Epithelial cell of proximal tubule (primary cell): ENCODE data around the gene NOS1AP. TPM values are rescaled to one million over a fixed set of nuclear protein-coding genes. Genes with fewer than 3 reads are reported as not detected.

Source experiments
- DNase-seq: peaks from one replicate; pipeline ENCODE4 v3.0.0-alpha.2; 2011; ENCODE audit warnings: low read depth
- H3K4me3 ChIP-seq: 2 replicates; pipeline ENCODE4 v1.5.1; 2011; ENCODE audit warnings: low read depth, mild to moderate bottlenecking, low read length
- total RNA-seq: library from RNA; depleted of rRNA; stranded (reverse); fragments of >200 nt; gene quantifications from 2 replicates; pipeline ENCODE4 v1.2.3, GENCODE V29; 2015
- TF ChIP-seq, protein P1 (sequence below): conservative IDR thresholded peaks from 2 replicates; pipeline ENCODE4 v1.5.1; 2012; ENCODE audit warnings: low read depth, mild to moderate bottlenecking, low read length

Gene NOS1AP
- total RNA-seq, 1 donor from 2014 or later, result 2.2 TPM

GRCh38 chr1:162091681-162092524 lies 22.4 kb downstream of the NOS1AP start:
- DNase-seq, result no peak
- TF ChIP-seq, protein P1, sequence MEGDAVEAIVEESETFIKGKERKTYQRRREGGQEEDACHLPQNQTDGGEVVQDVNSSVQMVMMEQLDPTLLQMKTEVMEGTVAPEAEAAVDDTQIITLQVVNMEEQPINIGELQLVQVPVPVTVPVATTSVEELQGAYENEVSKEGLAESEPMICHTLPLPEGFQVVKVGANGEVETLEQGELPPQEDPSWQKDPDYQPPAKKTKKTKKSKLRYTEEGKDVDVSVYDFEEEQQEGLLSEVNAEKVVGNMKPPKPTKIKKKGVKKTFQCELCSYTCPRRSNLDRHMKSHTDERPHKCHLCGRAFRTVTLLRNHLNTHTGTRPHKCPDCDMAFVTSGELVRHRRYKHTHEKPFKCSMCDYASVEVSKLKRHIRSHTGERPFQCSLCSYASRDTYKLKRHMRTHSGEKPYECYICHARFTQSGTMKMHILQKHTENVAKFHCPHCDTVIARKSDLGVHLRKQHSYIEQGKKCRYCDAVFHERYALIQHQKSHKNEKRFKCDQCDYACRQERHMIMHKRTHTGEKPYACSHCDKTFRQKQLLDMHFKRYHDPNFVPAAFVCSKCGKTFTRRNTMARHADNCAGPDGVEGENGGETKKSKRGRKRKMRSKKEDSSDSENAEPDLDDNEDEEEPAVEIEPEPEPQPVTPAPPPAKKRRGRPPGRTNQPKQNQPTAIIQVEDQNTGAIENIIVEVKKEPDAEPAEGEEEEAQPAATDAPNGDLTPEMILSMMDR, result no peak
- no peak overlapping the region for H3K4me3 ChIP-seq

GRCh38 chr1:162093095-162093494 lies 23.6 kb downstream of the NOS1AP start:
- TF ChIP-seq, protein P1, result no peak

DNA sequence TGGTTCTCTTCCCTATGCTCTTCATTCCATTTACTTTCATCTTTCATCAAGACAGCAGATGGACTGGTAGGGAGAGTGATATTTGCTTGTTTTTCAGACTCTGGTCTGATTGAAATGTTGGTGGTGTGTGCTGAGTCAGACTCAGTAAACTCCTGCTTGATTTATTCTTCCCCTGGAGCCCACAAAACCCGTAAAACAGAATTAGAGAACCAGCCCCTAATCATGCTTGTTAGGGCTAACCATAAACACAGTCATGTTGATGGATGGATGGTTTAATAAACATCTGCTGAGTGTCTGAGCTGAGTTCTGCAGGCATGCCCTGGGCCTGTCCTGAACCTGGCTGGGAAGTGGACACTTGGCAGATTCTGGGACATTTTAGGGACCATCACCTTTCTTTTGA lies 24.8 kb downstream of the NOS1AP start:
- TF ChIP-seq, protein P1, result no peak
- H3K4me3 ChIP-seq, result no peak overlapping the region
- no peak for DNase-seq

More at GRCh38 chr1:162093095-162093494, 23.6 kb downstream of the NOS1AP start:
- no peak for DNase-seq
- no peak overlapping the region for H3K4me3 ChIP-seq

DNA sequence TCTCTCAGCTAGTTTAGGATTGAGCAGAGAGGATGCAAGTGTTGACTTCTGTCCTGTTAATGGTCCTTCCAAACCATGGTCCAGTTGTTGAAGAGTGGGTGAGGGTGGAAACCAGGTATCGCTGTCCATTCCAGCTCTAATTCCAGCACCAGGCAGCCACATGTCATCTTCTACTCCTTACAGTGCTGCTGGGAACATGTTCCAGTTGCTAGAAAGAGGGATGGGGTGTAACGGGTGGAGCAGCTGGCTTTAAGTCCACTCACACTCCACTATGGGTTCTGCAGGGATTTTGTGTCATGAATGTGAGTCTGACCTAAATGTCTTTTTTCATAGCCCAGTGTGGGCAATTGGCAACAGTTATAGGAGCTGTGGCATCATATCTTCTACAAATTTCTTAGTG lies 25.2 kb downstream of the NOS1AP start:
- DNase-seq, result no peak
- H3K4me3 ChIP-seq, result no peak overlapping the region
- TF ChIP-seq, protein P1, result no peak

DNA sequence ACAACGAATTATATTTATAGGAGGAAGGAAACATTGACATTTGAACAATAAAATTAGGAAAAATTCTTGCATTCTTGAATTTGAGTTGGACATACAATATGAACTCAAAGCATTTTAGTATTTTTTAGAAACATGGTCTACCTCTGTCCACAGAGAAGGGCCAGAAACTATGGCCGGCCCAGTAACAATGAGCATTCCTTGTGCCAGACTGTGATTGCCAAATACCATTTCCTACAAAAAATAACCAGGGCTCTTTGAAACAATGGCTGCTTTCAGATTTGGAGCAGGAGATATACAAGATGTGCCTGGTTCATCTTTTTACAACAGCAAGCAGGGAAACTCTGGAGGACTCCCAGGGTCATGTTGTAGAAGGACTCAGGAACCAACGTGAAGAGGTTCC lies 38.4 kb downstream of the NOS1AP start:
- TF ChIP-seq, protein P1, result no peak
- H3K4me3 ChIP-seq, result no peak overlapping the region
- DNase-seq, result no peak

GRCh38 chr1:162108426-162108825 lies 38.9 kb downstream of the NOS1AP start:
- TF ChIP-seq, protein P1, result no peak

GRCh38 chr1:162110910-162111309 lies 41.4 kb downstream of the NOS1AP start:
- no peak overlapping the region for H3K4me3 ChIP-seq
- TF ChIP-seq, protein P1, result no peak
- DNase-seq, result no peak

More at GRCh38 chr1:162108426-162108825, 38.9 kb downstream of the NOS1AP start:
- DNase-seq, result no peak
- no peak overlapping the region for H3K4me3 ChIP-seq
